Gastrocnemius medialis (tissue), 4 donors: ENCODE data around the gene NXN.

Source experiments
- CTCF ChIP-seq, 5 experiments: fragments of 450-650 bp in 3 of 5; fragments of 200-600 bp in 2 of 5; sonication (generic) in 2 of 5; IDR thresholded peaks in 4 of 5; conservative IDR thresholded peaks in 1 of 5; 1 replicate in 4 of 5; 2 replicates in 1 of 5; pipeline ENCODE4 v1.5.1; 2016 to 2019; ENCODE audit warnings: antibody characterized with exemption in 5 of 5, mild to moderate bottlenecking in 3 of 5, moderate library complexity in 3 of 5
- POLR2A ChIP-seq, 2 donors: fragments of 450-650 bp; IDR thresholded peaks; one replicate each; pipeline ENCODE4 v1.6.1; 2017; ENCODE audit warnings: antibody characterized with exemption in 2 of 2, mild to moderate bottlenecking in 2 of 2, moderate library complexity in 2 of 2

GRCh38 chr17:949623-950303 lies 29.8 kb downstream of the NXN start:
- no peak for TF ChIP-seq POLR2A (IDR thresholded peaks at IDR 0.05)
- TF ChIP-seq CTCF (IDR thresholded peaks at IDR 0.05 in 4 of 5, conservative IDR thresholded peaks at IDR 0.05 in 1 of 5): no peak
